Mucosa of descending colon (tissue), 3 donors: Measurements from ENCODE around the gene MLPH. TPM values are rescaled to one million over a fixed set of nuclear protein-coding genes. Genes with fewer than 3 reads are reported as not detected.
A peak's percentile ranks its signal among the peaks of the same experiment; 100 is the strongest.

ENCODE experiments used
- ATAC-seq: fragments of 200-7000 bp; cut with Tn5 transposase; one replicate; pipeline ENCODE4 v1.9.1; 2020; ENCODE audit warnings: mild to moderate bottlenecking, moderate library complexity
- DNase-seq, 3 donors: peaks; one replicate each; pipeline ENCODE4 v3.0.0-alpha.2; 2020
- H3K36me3 ChIP-seq: fragments of 200-600 bp; one replicate; pipeline ENCODE4 v1.8.0; 2021; ENCODE audit warnings: low read depth, mild to moderate bottlenecking
- H3K4me1 ChIP-seq: fragments of 200-600 bp; one replicate; pipeline ENCODE4 v1.8.0; 2021; ENCODE audit warnings: low read depth, mild to moderate bottlenecking
- H3K4me3 ChIP-seq: fragments of 200-600 bp; one replicate; pipeline ENCODE4 v1.8.0; 2021; ENCODE audit warnings: mild to moderate bottlenecking
- H3K9me3 ChIP-seq: fragments of 200-600 bp; one replicate; pipeline ENCODE4 v1.8.0; 2021; ENCODE audit warnings: mild to moderate bottlenecking
- CTCF ChIP-seq: fragments of 200-600 bp; IDR thresholded peaks from one replicate; pipeline ENCODE4 v1.8.0; 2022; ENCODE audit warnings: antibody characterized with exemption, mild to moderate bottlenecking
- intact Hi-C, 2 donors: fragments of 100-400 bp; cut with DNase I in 1 of 2; cut with micrococcal nuclease in 1 of 2; formaldehyde crosslinking; loops; one replicate each; pipeline versions ENCODE4 v1.11.0 to v1.11.1; 2022; cut with DNase I, micrococcal nuclease
- total RNA-seq, 3 donors: library from RNA; stranded (reverse); fragmentation: NEBNext Ultra II Directional in 2 of 3; extraction: Animal tissue kit (Norgen Biotek cat#: 25700) in 2 of 3; gene quantifications; one replicate each; pipeline versions ENCODE4 v1.2.1 to v1.2.4, GENCODE V29; 2021 to 2023
- donor health status: DM: no; HTN: no; CAD: no; lungs with moderate emphysema.
- donor health status: DM: no; HTN: no; CAD: no.
- donor health status: DM: no; HTN: yes; CAD: no.

The MLPH gene
- total RNA-seq, 3 donors from 2014 or later, result 46.8 to 133 (median 121) TPM

DNA sequence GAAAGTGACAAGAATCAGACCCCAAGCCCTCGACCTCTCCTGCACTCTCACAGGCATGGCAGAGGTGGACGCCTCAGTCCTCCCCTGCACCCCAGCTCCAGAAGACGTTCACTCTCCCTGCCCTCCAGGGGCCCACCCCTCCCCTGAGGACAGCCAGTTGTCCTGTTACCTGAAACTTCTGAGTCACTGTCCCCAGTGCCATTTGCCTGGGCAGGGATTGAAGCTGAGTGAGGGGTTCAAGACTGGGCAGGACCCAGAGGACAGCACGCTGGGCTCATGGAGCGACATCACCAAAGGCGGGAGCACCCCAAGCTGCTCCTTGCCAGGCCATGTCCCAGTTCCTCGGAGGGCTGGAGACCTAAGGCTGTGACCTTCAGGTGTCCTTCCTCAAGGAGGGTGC is 38.9 kb upstream of the MLPH start:
- ATAC-seq, result no peak
- Histone ChIP-seq H3K36me3 (no peaks in the 10 kb centered on the region), H3K9me3 (no peaks in the 10 kb centered on the region), H3K4me1 (no peaks in the 10 kb centered on the region), H3K4me3 (no peak overlapping the region)
- TF ChIP-seq CTCF, result no peak
- DNase-seq, result no peak
- intact Hi-C loops, result no loop called here

DNA sequence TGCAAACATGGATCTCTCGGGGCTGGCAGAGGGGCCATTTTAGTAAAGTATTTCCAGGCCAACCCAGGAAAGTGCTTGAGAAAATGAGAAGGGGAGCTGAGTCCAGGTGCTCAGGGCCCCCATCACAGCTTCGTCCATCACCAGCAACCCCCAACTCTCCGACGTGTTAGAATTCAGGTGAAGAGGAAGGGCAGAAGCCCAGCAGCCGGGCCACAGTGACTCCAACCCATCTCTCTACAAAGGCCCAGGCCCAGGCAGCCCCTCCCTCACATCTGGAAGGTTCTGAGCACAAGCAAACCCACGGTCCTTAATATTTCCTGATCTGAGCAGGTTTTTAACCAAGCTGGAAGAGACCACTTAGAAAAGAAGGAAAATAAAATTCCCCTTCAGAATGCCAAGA is 38.4 kb upstream of the MLPH start:
- Histone ChIP-seq H3K9me3 (no peaks in the 10 kb centered on the region), H3K4me1 (no peaks in the 10 kb centered on the region), H3K36me3 (no peaks in the 10 kb centered on the region), H3K4me3 (no peak overlapping the region)
- intact Hi-C loops, result no loop called here
- no peak for TF ChIP-seq CTCF
- DNase-seq (no peak), ATAC-seq (no peak)

- no peak for TF ChIP-seq CTCF
- intact Hi-C loops, result no loop called here
- Histone ChIP-seq H3K4me1 (no peaks in the 10 kb centered on the region), H3K4me3 (no peak overlapping the region), H3K36me3 (no peaks in the 10 kb centered on the region), H3K9me3 (no peaks in the 10 kb centered on the region)
- DNase-seq (peak in 1 of 3 donors; percentile 32), ATAC-seq (peak; percentile 54)
These were observed 37.7 kb upstream of the MLPH start for GRCh38 chr2:237449193-237449881.

- Histone ChIP-seq H3K9me3 (no peaks in the 10 kb centered on the region), H3K4me3 (no peak overlapping the region), H3K36me3 (no peaks in the 10 kb centered on the region), H3K4me1 (no peaks in the 10 kb centered on the region)
- no peak for TF ChIP-seq CTCF
- intact Hi-C loops, result no loop called here
- ATAC-seq (no peak), DNase-seq (no peak)
These were observed 36.9 kb upstream of the MLPH start for GRCh38 chr2:237450108-237450507.

- Histone ChIP-seq H3K36me3 (no peaks in the 10 kb centered on the region), H3K9me3 (no peaks in the 10 kb centered on the region), H3K4me1 (no peaks in the 10 kb centered on the region), H3K4me3 (no peak overlapping the region)
- no peak for DNase-seq
- intact Hi-C loops, result no loop called here
- TF ChIP-seq CTCF, result no peak
- no peak for ATAC-seq
These were observed 36.5 kb upstream of the MLPH start for GRCh38 chr2:237450583-237450982.
